Fibroblast of villous mesenchyme (primary cell): ENCODE measurements around the gene SPACA9. TPM values are rescaled to one million over a fixed set of nuclear protein-coding genes. Genes with fewer than 3 reads are reported as not detected.

Experiments used
- DNase-seq: peaks from one replicate; pipeline ENCODE4 v3.0.0-alpha.2; 2010; ENCODE audit warnings: low read depth
- H3K4me3 ChIP-seq: 2 replicates; pipeline ENCODE4 v1.5.1; 2011; ENCODE audit warnings: low read depth, mild to moderate bottlenecking, low read length
- CTCF ChIP-seq: IDR thresholded peaks from 2 replicates; pipeline ENCODE4 v1.5.1; 2012; ENCODE audit warnings: low read depth, mild to moderate bottlenecking, low read length; ENCODE audit not compliant: insufficient read depth
- total RNA-seq: library from RNA; depleted of rRNA; stranded (reverse); fragments of >200 nt; gene quantifications from 2 replicates; pipeline ENCODE4 v1.2.3, GENCODE V29; 2012

The SPACA9 gene
- total RNA-seq, 1 donor = 2.2 TPM

GRCh38 chr9:132863096-132863495 is 15.6 kb upstream of the SPACA9 start:
- no peak overlapping the region for H3K4me3 ChIP-seq
- no peak for DNase-seq
- TF ChIP-seq CTCF = no peak

DNA sequence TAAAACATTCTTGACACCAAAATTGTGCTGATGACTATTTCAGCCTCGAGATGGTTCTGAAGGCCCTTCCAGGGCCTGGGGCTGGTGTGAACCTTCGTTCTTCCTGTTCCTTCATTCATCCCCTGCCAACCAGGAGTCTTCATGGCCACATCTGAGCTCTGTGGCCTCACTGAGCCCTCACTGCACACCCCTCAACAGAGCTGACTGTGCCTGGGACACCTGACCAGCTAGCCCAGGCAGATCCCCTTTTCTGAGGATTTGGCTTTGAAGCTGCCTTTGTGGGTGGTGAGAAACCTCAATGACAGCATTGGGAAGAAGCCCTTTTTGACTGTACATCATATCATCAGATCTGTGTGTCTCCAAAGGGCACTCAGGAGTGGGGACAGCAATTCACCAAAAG is 14.4 kb upstream of the SPACA9 start:
- TF ChIP-seq CTCF = no peak
- no peak for DNase-seq
- no peak overlapping the region for H3K4me3 ChIP-seq

DNA sequence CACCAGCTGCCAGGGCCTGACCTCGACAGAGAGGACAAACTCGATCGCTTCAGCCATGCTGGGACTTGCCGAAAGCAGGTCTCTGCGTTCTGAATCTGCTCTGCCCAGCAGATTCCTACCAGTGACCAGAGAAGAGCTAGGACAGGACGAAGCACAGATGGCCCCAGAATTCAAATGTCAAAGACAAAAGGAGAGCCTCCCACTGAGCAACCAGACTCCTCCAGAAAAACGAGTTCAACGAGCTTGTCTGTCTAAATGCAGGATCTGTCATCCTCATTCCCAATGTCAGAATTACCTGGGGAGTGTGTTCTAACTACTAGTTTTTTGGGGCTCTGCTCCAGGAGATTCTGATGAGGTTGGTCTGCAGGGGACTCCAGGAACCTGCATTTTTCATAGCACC is 14.0 kb upstream of the SPACA9 start:
- TF ChIP-seq CTCF = no peak
- H3K4me3 ChIP-seq = no peak overlapping the region
- no peak for DNase-seq

DNA sequence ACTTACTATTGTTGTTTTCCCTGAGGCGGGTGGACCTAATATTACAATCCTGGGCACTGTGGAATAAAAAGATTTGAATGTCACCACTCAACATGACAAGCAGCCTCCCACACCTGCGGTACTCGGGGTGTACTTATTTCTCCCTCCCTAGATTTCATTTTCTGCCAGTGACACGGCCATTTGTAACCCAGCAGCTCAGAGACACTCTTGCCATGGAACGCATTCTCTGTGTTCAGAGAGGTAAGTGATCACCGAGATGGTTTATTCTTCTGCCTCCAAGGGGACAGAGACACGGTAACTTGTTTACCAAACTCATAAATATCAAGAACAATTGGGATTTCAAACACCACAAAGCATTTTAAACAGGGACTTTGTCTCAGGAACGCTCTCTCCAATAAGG is 11.8 kb upstream of the SPACA9 start:
- no peak for TF ChIP-seq CTCF
- no peak for DNase-seq
- H3K4me3 ChIP-seq = no peak overlapping the region

DNA sequence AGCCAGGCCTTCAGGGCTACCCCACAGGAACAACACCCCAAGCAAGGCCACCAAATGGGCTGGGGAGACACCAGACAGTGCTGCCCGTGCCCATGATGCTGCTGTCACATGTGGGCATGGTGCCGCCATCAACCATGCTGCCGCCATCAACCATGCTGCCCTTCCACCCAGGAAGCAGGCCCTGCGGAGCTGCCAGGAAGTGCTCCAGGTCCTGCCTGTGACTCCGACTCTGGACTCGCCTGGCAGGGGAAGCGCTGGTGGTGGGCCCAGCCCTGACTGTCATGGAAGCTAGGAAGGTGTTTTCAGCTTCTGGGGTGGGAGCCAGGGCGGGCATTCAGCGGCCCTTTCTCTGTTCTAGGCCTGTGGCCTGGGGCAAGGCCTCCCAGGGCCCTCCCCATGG is 9.4 kb upstream of the SPACA9 start:
- no peak for TF ChIP-seq CTCF
- H3K4me3 ChIP-seq = no peak overlapping the region
- no peak for DNase-seq

GRCh38 chr9:132873403-132873802 is 5.3 kb upstream of the SPACA9 start:
- DNase-seq = no peak
- H3K4me3 ChIP-seq = no peak overlapping the region
- TF ChIP-seq CTCF = no peak

- TF ChIP-seq CTCF = no peak
- no peak overlapping the region for H3K4me3 ChIP-seq
- no peak for DNase-seq
Measured at GRCh38 chr9:132875159-132875558, 3.5 kb upstream of the SPACA9 start.
